NCI-H2081 treated with DMSO at 0.1 percent for 48 hours (cell line): ENCODE measurements around the gene PKNOX2.
A peak's percentile ranks its signal among the peaks of the same experiment; 100 is the strongest.

Experiments used
- DNase-seq: peaks from one replicate; lab custom pipeline; 2025; lab: John Stamatoyannopoulos, UW

Gene PKNOX2

GRCh38 chr11:125341676-125342075, 177.1 kb downstream of the PKNOX2 start:
- no peak for DNase-seq

GRCh38 chr11:125342281-125342930, 177.9 kb downstream of the PKNOX2 start:
- DNase-seq: no peak

GRCh38 chr11:125343086-125343717, 178.7 kb downstream of the PKNOX2 start:
- no peak for DNase-seq

GRCh38 chr11:125343718-125344131, 179.2 kb downstream of the PKNOX2 start:
- DNase-seq: no peak

- DNase-seq: no peak
Measured at GRCh38 chr11:125344846-125345420, 180.4 kb downstream of the PKNOX2 start.

GRCh38 chr11:125345421-125346178, 181.0 kb downstream of the PKNOX2 start:
- DNase-seq: peak; percentile 6

GRCh38 chr11:125346179-125346530, 181.6 kb downstream of the PKNOX2 start:
- no peak for DNase-seq

- DNase-seq: no peak
Measured at GRCh38 chr11:125346565-125347260, 182.2 kb downstream of the PKNOX2 start.

GRCh38 chr11:125347261-125347585, 182.7 kb downstream of the PKNOX2 start:
- no peak for DNase-seq

- no peak for DNase-seq
Measured at GRCh38 chr11:125348141-125348651, 183.6 kb downstream of the PKNOX2 start.

GRCh38 chr11:125348674-125349309, 184.2 kb downstream of the PKNOX2 start:
- no peak for DNase-seq

GRCh38 chr11:125350206-125351032, 185.9 kb downstream of the PKNOX2 start:
- DNase-seq: no peak

GRCh38 chr11:125351033-125351867, 186.7 kb downstream of the PKNOX2 start:
- no peak for DNase-seq

GRCh38 chr11:125351868-125352250, 187.3 kb downstream of the PKNOX2 start:
- DNase-seq: no peak

GRCh38 chr11:125356797-125357196, 192.2 kb downstream of the PKNOX2 start:
- no peak for DNase-seq

GRCh38 chr11:125357551-125357950, 193.0 kb downstream of the PKNOX2 start:
- no peak for DNase-seq

GRCh38 chr11:125358254-125358840, 193.8 kb downstream of the PKNOX2 start:
- DNase-seq: no peak

- DNase-seq: no peak
Measured at GRCh38 chr11:125359130-125359529, 194.6 kb downstream of the PKNOX2 start.

- no peak for DNase-seq
Measured at GRCh38 chr11:125360066-125360465, 195.5 kb downstream of the PKNOX2 start.
